PFSK-1 (cell line): ENCODE results near the gene MEGF10.

Experiments
- POLR2AphosphoS5 ChIP-seq: IDR thresholded peaks from 2 replicates; pipeline ENCODE4 v1.6.1; 2012; ENCODE audit warnings: low read depth, mild to moderate bottlenecking, control low read depth, low read length, moderate library complexity
- TF ChIP-seq, protein P1 (sequence below), 2 experiments: IDR thresholded peaks; 2 replicates each; pipeline versions ENCODE4 v1.6.1 to v1.8.0; 2011 to 2012; ENCODE audit warnings: low read depth in 2 of 2, low read length in 2 of 2, control low read depth in 1 of 2, inconsistent platforms in 1 of 2, mild to moderate bottlenecking in 1 of 2, moderate library complexity in 1 of 2; ENCODE audit not compliant: insufficient read depth in 1 of 2

GRCh38 chr5:127508644-127509373 is 218.2 kb downstream of the MEGF10 start:
- TF ChIP-seq, protein P1, sequence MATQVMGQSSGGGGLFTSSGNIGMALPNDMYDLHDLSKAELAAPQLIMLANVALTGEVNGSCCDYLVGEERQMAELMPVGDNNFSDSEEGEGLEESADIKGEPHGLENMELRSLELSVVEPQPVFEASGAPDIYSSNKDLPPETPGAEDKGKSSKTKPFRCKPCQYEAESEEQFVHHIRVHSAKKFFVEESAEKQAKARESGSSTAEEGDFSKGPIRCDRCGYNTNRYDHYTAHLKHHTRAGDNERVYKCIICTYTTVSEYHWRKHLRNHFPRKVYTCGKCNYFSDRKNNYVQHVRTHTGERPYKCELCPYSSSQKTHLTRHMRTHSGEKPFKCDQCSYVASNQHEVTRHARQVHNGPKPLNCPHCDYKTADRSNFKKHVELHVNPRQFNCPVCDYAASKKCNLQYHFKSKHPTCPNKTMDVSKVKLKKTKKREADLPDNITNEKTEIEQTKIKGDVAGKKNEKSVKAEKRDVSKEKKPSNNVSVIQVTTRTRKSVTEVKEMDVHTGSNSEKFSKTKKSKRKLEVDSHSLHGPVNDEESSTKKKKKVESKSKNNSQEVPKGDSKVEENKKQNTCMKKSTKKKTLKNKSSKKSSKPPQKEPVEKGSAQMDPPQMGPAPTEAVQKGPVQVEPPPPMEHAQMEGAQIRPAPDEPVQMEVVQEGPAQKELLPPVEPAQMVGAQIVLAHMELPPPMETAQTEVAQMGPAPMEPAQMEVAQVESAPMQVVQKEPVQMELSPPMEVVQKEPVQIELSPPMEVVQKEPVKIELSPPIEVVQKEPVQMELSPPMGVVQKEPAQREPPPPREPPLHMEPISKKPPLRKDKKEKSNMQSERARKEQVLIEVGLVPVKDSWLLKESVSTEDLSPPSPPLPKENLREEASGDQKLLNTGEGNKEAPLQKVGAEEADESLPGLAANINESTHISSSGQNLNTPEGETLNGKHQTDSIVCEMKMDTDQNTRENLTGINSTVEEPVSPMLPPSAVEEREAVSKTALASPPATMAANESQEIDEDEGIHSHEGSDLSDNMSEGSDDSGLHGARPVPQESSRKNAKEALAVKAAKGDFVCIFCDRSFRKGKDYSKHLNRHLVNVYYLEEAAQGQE (IDR thresholded peaks at IDR 0.05; ENCODE audit: insufficient read depth in 1 of 2, low read depth in 2 of 2, low read length in 2 of 2): no peak
- TF ChIP-seq POLR2AphosphoS5: no peak
